ENCODE measurements around the gene CTNNA3.

DNA sequence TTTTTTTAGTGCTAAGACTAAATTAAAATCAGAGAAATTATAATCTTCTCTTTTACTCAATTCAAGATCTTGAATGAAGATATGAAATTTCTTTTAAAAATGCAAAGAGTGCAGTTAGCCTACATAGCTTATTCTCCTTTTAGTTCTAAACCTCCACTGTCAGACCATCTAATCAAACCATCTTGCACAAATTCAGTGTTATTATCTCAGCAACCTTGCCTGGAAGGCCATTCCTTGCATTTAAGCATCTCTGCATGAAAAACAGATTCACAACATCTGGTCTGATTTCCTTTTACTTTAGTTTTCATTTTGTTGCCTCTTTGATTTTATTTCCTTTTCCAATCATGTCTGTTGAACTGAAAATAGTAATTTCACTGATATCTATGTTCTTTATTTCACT, 1297.3 kb downstream of the CTNNA3 start:
- TF ChIP-seq, protein P1, sequence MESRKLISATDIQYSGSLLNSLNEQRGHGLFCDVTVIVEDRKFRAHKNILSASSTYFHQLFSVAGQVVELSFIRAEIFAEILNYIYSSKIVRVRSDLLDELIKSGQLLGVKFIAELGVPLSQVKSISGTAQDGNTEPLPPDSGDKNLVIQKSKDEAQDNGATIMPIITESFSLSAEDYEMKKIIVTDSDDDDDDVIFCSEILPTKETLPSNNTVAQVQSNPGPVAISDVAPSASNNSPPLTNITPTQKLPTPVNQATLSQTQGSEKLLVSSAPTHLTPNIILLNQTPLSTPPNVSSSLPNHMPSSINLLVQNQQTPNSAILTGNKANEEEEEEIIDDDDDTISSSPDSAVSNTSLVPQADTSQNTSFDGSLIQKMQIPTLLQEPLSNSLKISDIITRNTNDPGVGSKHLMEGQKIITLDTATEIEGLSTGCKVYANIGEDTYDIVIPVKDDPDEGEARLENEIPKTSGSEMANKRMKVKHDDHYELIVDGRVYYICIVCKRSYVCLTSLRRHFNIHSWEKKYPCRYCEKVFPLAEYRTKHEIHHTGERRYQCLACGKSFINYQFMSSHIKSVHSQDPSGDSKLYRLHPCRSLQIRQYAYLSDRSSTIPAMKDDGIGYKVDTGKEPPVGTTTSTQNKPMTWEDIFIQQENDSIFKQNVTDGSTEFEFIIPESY (IDR thresholded peaks at IDR 0.05; ENCODE audit: extremely low read depth, insufficient replicate concordance, low read length) = no peak
- TF ChIP-seq, protein P2, sequence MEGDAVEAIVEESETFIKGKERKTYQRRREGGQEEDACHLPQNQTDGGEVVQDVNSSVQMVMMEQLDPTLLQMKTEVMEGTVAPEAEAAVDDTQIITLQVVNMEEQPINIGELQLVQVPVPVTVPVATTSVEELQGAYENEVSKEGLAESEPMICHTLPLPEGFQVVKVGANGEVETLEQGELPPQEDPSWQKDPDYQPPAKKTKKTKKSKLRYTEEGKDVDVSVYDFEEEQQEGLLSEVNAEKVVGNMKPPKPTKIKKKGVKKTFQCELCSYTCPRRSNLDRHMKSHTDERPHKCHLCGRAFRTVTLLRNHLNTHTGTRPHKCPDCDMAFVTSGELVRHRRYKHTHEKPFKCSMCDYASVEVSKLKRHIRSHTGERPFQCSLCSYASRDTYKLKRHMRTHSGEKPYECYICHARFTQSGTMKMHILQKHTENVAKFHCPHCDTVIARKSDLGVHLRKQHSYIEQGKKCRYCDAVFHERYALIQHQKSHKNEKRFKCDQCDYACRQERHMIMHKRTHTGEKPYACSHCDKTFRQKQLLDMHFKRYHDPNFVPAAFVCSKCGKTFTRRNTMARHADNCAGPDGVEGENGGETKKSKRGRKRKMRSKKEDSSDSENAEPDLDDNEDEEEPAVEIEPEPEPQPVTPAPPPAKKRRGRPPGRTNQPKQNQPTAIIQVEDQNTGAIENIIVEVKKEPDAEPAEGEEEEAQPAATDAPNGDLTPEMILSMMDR (IDR thresholded peaks at IDR 0.05 in 2 of 3, conservative IDR thresholded peaks at IDR 0.05 in 1 of 3; ENCODE audit: borderline replicate concordance in 1 of 3, insufficient read depth in 1 of 3, low read depth in 2 of 3, low read length in 2 of 3) = no peak
- TF ChIP-seq POLR2AphosphoS5 (IDR thresholded peaks at IDR 0.05; ENCODE audit: low read depth, low read length) (no peak), CEBPB (IDR thresholded peaks at IDR 0.05; ENCODE audit: low read depth) (no peak), RAD21 (IDR thresholded peaks at IDR 0.05; ENCODE audit: low read depth) (no peak), EZH2 (IDR thresholded peaks at IDR 0.05) (no peak), FOSL1 (IDR thresholded peaks at IDR 0.05; ENCODE audit: low read depth) (no peak), POLR2A (IDR thresholded peaks at IDR 0.05; ENCODE audit: borderline replicate concordance, extremely low read depth, insufficient read depth, insufficient read length) (no peak), YY1 (IDR thresholded peaks at IDR 0.05; ENCODE audit: extremely low read depth, insufficient replicate concordance, low read depth, low read length) (no peak), EZH2phosphoT487 (IDR thresholded peaks at IDR 0.05; ENCODE audit: borderline replicate concordance) (no peak), SRF (IDR thresholded peaks at IDR 0.05; ENCODE audit: low read depth) (no peak)
- TF ChIP-seq, protein P3, sequence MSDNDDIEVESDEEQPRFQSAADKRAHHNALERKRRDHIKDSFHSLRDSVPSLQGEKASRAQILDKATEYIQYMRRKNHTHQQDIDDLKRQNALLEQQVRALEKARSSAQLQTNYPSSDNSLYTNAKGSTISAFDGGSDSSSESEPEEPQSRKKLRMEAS (IDR thresholded peaks at IDR 0.05) = no peak
- TF ChIP-seq, protein P4, sequence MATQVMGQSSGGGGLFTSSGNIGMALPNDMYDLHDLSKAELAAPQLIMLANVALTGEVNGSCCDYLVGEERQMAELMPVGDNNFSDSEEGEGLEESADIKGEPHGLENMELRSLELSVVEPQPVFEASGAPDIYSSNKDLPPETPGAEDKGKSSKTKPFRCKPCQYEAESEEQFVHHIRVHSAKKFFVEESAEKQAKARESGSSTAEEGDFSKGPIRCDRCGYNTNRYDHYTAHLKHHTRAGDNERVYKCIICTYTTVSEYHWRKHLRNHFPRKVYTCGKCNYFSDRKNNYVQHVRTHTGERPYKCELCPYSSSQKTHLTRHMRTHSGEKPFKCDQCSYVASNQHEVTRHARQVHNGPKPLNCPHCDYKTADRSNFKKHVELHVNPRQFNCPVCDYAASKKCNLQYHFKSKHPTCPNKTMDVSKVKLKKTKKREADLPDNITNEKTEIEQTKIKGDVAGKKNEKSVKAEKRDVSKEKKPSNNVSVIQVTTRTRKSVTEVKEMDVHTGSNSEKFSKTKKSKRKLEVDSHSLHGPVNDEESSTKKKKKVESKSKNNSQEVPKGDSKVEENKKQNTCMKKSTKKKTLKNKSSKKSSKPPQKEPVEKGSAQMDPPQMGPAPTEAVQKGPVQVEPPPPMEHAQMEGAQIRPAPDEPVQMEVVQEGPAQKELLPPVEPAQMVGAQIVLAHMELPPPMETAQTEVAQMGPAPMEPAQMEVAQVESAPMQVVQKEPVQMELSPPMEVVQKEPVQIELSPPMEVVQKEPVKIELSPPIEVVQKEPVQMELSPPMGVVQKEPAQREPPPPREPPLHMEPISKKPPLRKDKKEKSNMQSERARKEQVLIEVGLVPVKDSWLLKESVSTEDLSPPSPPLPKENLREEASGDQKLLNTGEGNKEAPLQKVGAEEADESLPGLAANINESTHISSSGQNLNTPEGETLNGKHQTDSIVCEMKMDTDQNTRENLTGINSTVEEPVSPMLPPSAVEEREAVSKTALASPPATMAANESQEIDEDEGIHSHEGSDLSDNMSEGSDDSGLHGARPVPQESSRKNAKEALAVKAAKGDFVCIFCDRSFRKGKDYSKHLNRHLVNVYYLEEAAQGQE (IDR thresholded peaks at IDR 0.05; ENCODE audit: low read depth) = no peak
